Right atrium auricular region (tissue), 2 donors: ENCODE data around the gene KRTAP10-8. TPM values are rescaled to one million over a fixed set of nuclear protein-coding genes. Genes with fewer than 3 reads are reported as not detected.
"Not testable (repeated sequence)": the region's sequence is repeated elsewhere in the genome, so short reads cannot be mapped to it uniquely, and the experiment has no call there.

Experiments used
- DNase-seq: peaks from one replicate; pipeline ENCODE4 v3.0.0-alpha.2; 2019; ENCODE audit warnings: low spot score
- H3K27ac ChIP-seq, 2 donors: fragments of 200-600 bp; sonication (generic); 1 replicate in 1 of 2; 2 replicates in 1 of 2; pipeline ENCODE4 v1.5.1; 2016 to 2019
- H3K27me3 ChIP-seq, 2 donors: fragments of 200-600 bp; sonication (generic); one replicate each; pipeline versions ENCODE4 v1.5.1 to v1.6.0; 2017 to 2019
- H3K36me3 ChIP-seq: fragments of 200-600 bp; sonication (generic); one replicate; pipeline ENCODE4 v1.5.1; 2016
- H3K4me1 ChIP-seq, 2 donors: fragments of 200-600 bp; sonication (generic); one replicate each; pipeline versions ENCODE4 v1.5.1 to v1.6.0; 2017 to 2019
- H3K4me3 ChIP-seq, 2 donors: fragments of 200-600 bp; sonication (generic); 1 replicate in 1 of 2; 2 replicates in 1 of 2; pipeline ENCODE4 v1.5.1; 2017 to 2019; ENCODE audit warnings: mild to moderate bottlenecking in 1 of 2, moderate library complexity in 1 of 2
- H3K9me3 ChIP-seq, 2 donors: fragments of 200-600 bp; sonication (generic); one replicate each; pipeline ENCODE4 v1.5.1; 2019
- CTCF ChIP-seq, 2 donors: fragments of 200-600 bp; sonication (generic); IDR thresholded peaks; one replicate each; pipeline ENCODE4 v1.5.1; 2019; ENCODE audit warnings: antibody characterized with exemption in 2 of 2
- total RNA-seq, 2 donors: library from RNA; depleted of rRNA; stranded (reverse); fragments of >200 nt; gene quantifications; one replicate each; pipeline ENCODE4 v1.1.0, GENCODE V29; 2016

Gene KRTAP10-8
- total RNA-seq, 2 donors from 2014 or later = not detected

DNA sequence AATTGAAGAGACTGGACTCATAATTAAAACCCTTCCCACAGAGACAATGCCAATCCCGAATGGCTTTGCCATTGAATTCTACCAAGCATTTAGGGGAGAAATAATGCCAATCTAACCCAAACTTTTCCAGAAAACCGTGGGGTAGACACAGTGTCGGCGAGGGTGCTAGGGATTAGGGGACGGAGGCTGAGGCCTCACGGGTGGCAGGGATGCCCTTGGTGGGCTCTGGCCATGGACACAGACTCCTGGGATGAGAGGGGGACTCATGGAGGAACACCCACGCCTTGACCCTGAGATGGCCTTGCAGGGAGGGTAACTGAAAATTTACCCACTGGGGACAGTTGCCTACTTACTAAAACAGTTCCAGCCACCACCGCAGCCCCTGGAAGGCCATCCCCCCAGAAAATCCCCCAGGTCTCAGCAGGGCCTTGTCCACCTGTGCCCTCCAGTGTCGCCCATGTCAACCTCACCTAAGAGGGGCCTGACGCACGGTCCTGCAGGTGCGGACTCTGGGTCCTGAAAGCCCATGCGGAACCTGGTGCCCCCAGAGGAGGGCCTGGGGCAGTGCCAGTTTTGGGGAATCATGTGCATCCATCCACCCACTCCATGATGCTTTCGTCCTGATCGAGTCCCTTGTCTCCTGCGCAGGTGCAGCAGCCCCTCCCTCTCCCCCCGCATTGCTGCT lies 33.4 kb upstream of the KRTAP10-8 start:
- TF ChIP-seq CTCF (IDR thresholded peaks at IDR 0.05) = no peak
- H3K27ac ChIP-seq = no peak overlapping the region

GRCh38 chr21:44579056-44579832 lies 32.6 kb upstream of the KRTAP10-8 start:
- H3K27me3 ChIP-seq = no peaks in the 10 kb centered on the region
- DNase-seq = peak; percentile 26
- no peak for TF ChIP-seq CTCF (IDR thresholded peaks at IDR 0.05)

More for the DNA sequence above, 33.4 kb upstream of the KRTAP10-8 start:
- H3K4me1 ChIP-seq = no peaks in the 10 kb centered on the region
- no peaks in the 10 kb centered on the region for H3K27me3 ChIP-seq
- peak; percentile 32 for DNase-seq
- no peak overlapping the region for H3K4me3 ChIP-seq
- H3K9me3 ChIP-seq = peaks cover 0 to 23% of the 10 kb centered on the region in 2 donors
- no peaks in the 10 kb centered on the region for H3K36me3 ChIP-seq

GRCh38 chr21:44579833-44580144 lies 32.1 kb upstream of the KRTAP10-8 start:
- no peaks in the 10 kb centered on the region for H3K4me1 ChIP-seq
- no peak for DNase-seq
- H3K27me3 ChIP-seq = no peaks in the 10 kb centered on the region
- H3K27ac ChIP-seq = no peak overlapping the region
- no peaks in the 10 kb centered on the region for H3K36me3 ChIP-seq
- H3K4me3 ChIP-seq = no peak overlapping the region
- H3K9me3 ChIP-seq = peaks cover 0 to 23% of the 10 kb centered on the region in 2 donors
- no peak for TF ChIP-seq CTCF (IDR thresholded peaks at IDR 0.05)

More at GRCh38 chr21:44579056-44579832, 32.6 kb upstream of the KRTAP10-8 start:
- H3K4me1 ChIP-seq = no peaks in the 10 kb centered on the region
- no peak overlapping the region for H3K4me3 ChIP-seq
- no peaks in the 10 kb centered on the region for H3K36me3 ChIP-seq
- H3K9me3 ChIP-seq = peaks cover 0 to 23% of the 10 kb centered on the region in 2 donors
- no peak overlapping the region for H3K27ac ChIP-seq

- peak; percentile 11 for DNase-seq
- not testable (repeated sequence) for H3K27me3 ChIP-seq, H3K4me3 ChIP-seq, H3K36me3 ChIP-seq, H3K27ac ChIP-seq, H3K4me1 ChIP-seq
- peaks cover 0 to 23% of the 10 kb centered on the region in 2 donors for H3K9me3 ChIP-seq
Observed at GRCh38 chr21:44580231-44580821, 31.6 kb upstream of the KRTAP10-8 start, which contains the start of gene KRTAP10-5. Gene KRTAP10-5, minus strand, starts transcription at chr21:44580604. Its CDS starts 26 bp downstream, at chr21:44580578.

- Histone ChIP-seq H3K9me3 (peaks cover 0 to 23% of the 10 kb centered on the region in 2 donors), H3K27me3 (no peaks in the 10 kb centered on the region), H3K4me1 (no peaks in the 10 kb centered on the region), H3K4me3 (no peak overlapping the region), H3K36me3 (no peaks in the 10 kb centered on the region), H3K27ac (no peak overlapping the region)
- no peak for TF ChIP-seq CTCF (IDR thresholded peaks at IDR 0.05)
- no peak for DNase-seq
Observed at GRCh38 chr21:44581158-44581557, 30.7 kb upstream of the KRTAP10-8 start.

- DNase-seq = peak; percentile 44
- H3K27ac ChIP-seq = no peak overlapping the region
- no peaks in the 10 kb centered on the region for H3K27me3 ChIP-seq
- peaks cover 0 to 17% of the 10 kb centered on the region in 2 donors for H3K9me3 ChIP-seq
- no peaks in the 10 kb centered on the region for H3K4me1 ChIP-seq
- no peak overlapping the region for H3K4me3 ChIP-seq
- no peak for TF ChIP-seq CTCF (IDR thresholded peaks at IDR 0.05)
- H3K36me3 ChIP-seq = no peaks in the 10 kb centered on the region
Observed at GRCh38 chr21:44582055-44582454, 29.8 kb upstream of the KRTAP10-8 start.
